Chondrocyte (in vitro differentiated cells): ENCODE data around the gene CAST. TPM values are rescaled to one million over a fixed set of nuclear protein-coding genes. Genes with fewer than 3 reads are reported as not detected.

Experiments
- DNase-seq: peaks from one replicate; pipeline ENCODE4 v3.0.0; 2021; ENCODE audit warnings: mixed read lengths, low spot score
- H3K27ac Mint-ChIP-seq: one replicate; pipeline ENCODE4 v1.8.0; 2021; ENCODE audit warnings: mild to moderate bottlenecking, moderate library complexity, mixed read lengths; ENCODE audit not compliant: unreplicated experiment
- H3K27me3 Mint-ChIP-seq: 2 replicates; pipeline ENCODE4 v1.8.0; 2021; ENCODE audit warnings: low read depth, mixed read lengths
- H3K36me3 Mint-ChIP-seq: 2 replicates; pipeline ENCODE4 v1.8.0; 2021; ENCODE audit warnings: low read depth, mixed read lengths
- H3K4me1 Mint-ChIP-seq: 2 replicates; pipeline ENCODE4 v1.8.0; 2021; ENCODE audit warnings: low read depth, mild to moderate bottlenecking, mixed read lengths
- H3K4me3 Mint-ChIP-seq: one replicate; pipeline ENCODE4 v1.8.0; 2021; ENCODE audit warnings: mild to moderate bottlenecking, moderate library complexity, mixed read lengths; ENCODE audit not compliant: unreplicated experiment
- H3K9me3 Mint-ChIP-seq: 2 replicates; pipeline ENCODE4 v1.8.0; 2021; ENCODE audit warnings: low read depth, mixed read lengths
- total RNA-seq: library from RNA; stranded (reverse); gene quantifications from 3 replicates; pipeline ENCODE4 v1.2.1, GENCODE V29; 2021
- TF ChIP-seq, protein P1 (sequence below): fragments of 200-600 bp; sonication (generic); IDR thresholded peaks from 2 replicates; pipeline ENCODE4 v1.5.0; 2021; ENCODE audit warnings: antibody characterized with exemption, mild to moderate bottlenecking, moderate library complexity

Gene CAST
- total RNA-seq, 1 donor from 2014 or later: 131 TPM

DNA sequence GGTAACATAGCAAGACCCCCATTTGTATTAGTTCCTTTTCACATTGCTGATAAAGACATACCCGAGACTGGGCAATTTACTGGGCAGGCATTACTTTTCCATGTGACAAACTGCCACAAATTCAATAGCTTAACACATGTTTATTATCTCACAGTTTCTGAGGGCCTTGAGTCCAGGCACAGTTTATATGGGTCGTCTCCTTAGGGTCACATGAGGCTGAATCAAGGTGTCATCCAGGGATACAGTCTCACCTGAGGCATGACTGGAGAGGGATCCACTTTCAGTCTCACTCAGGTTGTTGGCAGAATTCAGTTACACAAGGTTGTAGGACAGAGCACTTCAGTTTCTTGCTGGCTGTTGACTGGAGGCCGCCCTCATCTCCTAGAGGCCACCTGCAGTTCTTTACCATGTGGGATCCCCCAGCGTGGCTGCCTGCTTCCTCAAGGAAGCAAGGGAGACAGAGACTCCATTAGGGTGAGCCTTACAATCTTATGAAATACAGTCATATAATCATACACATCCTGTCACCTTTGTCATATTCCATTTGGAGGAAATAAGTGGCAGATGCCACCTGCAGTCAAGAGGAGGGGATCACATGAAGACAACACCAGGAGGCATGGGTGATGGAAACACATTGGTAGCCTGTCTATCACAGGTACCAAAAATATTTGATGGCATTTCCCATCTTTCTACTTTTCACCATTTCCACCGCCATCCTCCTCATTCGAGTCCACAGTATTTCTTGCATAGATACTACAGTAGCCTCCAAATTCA is 160.7 kb downstream of the CAST start:
- no peaks in the 10 kb centered on the region for H3K36me3 Mint-ChIP-seq
- H3K27me3 Mint-ChIP-seq: no peaks in the 10 kb centered on the region
- DNase-seq: no peak
- H3K27ac Mint-ChIP-seq: no peak overlapping the region
- H3K4me3 Mint-ChIP-seq: no peak overlapping the region
- TF ChIP-seq, protein P1, sequence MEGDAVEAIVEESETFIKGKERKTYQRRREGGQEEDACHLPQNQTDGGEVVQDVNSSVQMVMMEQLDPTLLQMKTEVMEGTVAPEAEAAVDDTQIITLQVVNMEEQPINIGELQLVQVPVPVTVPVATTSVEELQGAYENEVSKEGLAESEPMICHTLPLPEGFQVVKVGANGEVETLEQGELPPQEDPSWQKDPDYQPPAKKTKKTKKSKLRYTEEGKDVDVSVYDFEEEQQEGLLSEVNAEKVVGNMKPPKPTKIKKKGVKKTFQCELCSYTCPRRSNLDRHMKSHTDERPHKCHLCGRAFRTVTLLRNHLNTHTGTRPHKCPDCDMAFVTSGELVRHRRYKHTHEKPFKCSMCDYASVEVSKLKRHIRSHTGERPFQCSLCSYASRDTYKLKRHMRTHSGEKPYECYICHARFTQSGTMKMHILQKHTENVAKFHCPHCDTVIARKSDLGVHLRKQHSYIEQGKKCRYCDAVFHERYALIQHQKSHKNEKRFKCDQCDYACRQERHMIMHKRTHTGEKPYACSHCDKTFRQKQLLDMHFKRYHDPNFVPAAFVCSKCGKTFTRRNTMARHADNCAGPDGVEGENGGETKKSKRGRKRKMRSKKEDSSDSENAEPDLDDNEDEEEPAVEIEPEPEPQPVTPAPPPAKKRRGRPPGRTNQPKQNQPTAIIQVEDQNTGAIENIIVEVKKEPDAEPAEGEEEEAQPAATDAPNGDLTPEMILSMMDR: no peak
- peaks cover 21% of the 10 kb centered on the region for H3K4me1 Mint-ChIP-seq
- H3K9me3 Mint-ChIP-seq: no peaks in the 10 kb centered on the region

DNA sequence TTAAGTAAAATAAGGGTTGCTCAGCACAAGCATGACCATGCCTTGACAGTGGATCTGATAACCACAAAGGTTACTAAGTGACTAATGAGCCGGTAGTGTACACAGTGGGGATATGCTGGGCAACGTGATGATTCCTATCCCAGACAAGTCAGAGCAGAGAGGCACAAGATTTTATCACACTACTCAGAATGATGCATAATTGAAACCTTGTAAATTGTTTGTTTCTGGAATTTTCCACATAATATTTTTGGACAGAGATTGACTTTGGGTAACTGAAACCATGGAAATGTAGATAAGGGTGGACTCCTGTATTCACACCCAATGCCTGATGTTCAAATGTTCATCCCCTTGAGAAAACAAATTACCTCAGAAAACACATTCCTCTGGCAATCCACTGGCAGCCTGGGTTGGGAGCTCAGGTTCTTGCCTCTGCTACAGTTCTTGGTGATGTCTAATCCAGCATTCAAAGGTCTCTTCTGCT is 161.8 kb downstream of the CAST start:
- DNase-seq: no peak
- Mint-ChIP-seq H3K27ac (peak overlapping the region; percentile 68), H3K27me3 (no peaks in the 10 kb centered on the region), H3K9me3 (no peaks in the 10 kb centered on the region), H3K36me3 (no peaks in the 10 kb centered on the region), H3K4me3 (no peak overlapping the region), H3K4me1 (peaks cover 21% of the 10 kb centered on the region)
- TF ChIP-seq, protein P1: no peak

Other genes with a start within 250 kb of the CAST start
- 0.05 TPM in 1 of 3 replicates, not detected in the others for gene PCSK1, start 229.1 kb upstream of the CAST start, total RNA-seq
- 34.6 to 58.5 TPM (median 36.5 TPM) in 3 replicates for gene ERAP1, start 145.6 kb downstream of the CAST start, total RNA-seq
- gene ERAP2, start 214.1 kb downstream of the CAST start, total RNA-seq: 1.2 to 2.7 TPM (median 2.2 TPM) in 3 replicates